Thyroid gland (tissue), 4 donors: ENCODE data around the gene KLK15.

ENCODE experiments used
- CTCF ChIP-seq, 6 experiments: fragments of 200-600 bp in 3 of 6; fragments of 450-650 bp in 3 of 6; sonication (generic) in 3 of 6; IDR thresholded peaks; one replicate each; pipeline ENCODE4 v1.5.1; 2016 to 2019; ENCODE audit warnings: antibody characterized with exemption in 6 of 6, mild to moderate bottlenecking in 2 of 6, inconsistent platforms in 1 of 6, moderate library complexity in 1 of 6
- POLR2A ChIP-seq, 2 donors: fragments of 450-650 bp; IDR thresholded peaks; one replicate each; pipeline ENCODE4 v1.6.1; 2017; ENCODE audit warnings: antibody characterized with exemption in 2 of 2, mild to moderate bottlenecking in 2 of 2, moderate library complexity in 1 of 2

GRCh38 chr19:50796128-50796633 is 37.2 kb downstream of the KLK15 start:
- TF ChIP-seq CTCF (IDR thresholded peaks at IDR 0.05): no peak
- no peak for TF ChIP-seq POLR2A (IDR thresholded peaks at IDR 0.05)
